ENCODE data around the gene PKP1.

The PKP1 gene

GRCh38 chr1:201316556-201316955 lies 33.2 kb downstream of the PKP1 start:
- H3K27me3 ChIP-seq: no peaks in the 10 kb centered on the region
- no peak for TF ChIP-seq CTCF (IDR thresholded peaks at IDR 0.05; ENCODE audit: low read depth, low read length)
- no peak for DNase-seq
- peaks cover 19% of the 10 kb centered on the region for H3K4me1 ChIP-seq
- H3K36me3 ChIP-seq: no peaks in the 10 kb centered on the region
- H3K9me3 ChIP-seq: no peaks in the 10 kb centered on the region
- H3K4me3 ChIP-seq (ENCODE audit: low read depth, low read length): no peak overlapping the region

GRCh38 chr1:201317551-201317950 lies 34.2 kb downstream of the PKP1 start:
- no peak for DNase-seq
- Histone ChIP-seq H3K4me3 (ENCODE audit: low read depth, low read length) (no peak overlapping the region), H3K4me1 (peaks cover 23% of the 10 kb centered on the region), H3K27me3 (no peaks in the 10 kb centered on the region), H3K36me3 (no peaks in the 10 kb centered on the region), H3K9me3 (no peaks in the 10 kb centered on the region)
- no peak for TF ChIP-seq CTCF (IDR thresholded peaks at IDR 0.05; ENCODE audit: low read depth, low read length)

- no peak for DNase-seq
- Histone ChIP-seq H3K4me1 (peaks cover 23% of the 10 kb centered on the region), H3K4me3 (ENCODE audit: low read depth, low read length) (no peak overlapping the region), H3K36me3 (no peaks in the 10 kb centered on the region), H3K27me3 (no peaks in the 10 kb centered on the region), H3K9me3 (no peaks in the 10 kb centered on the region)
- no peak for TF ChIP-seq CTCF (IDR thresholded peaks at IDR 0.05; ENCODE audit: low read depth, low read length)
These were observed 35.4 kb downstream of the PKP1 start for GRCh38 chr1:201318504-201319340.

- no peak overlapping the region for H3K4me3 ChIP-seq (ENCODE audit: low read depth, low read length)
- DNase-seq: no peak
- TF ChIP-seq CTCF (IDR thresholded peaks at IDR 0.05; ENCODE audit: low read depth, low read length): no peak
- peaks cover 23% of the 10 kb centered on the region for H3K4me1 ChIP-seq
- no peaks in the 10 kb centered on the region for H3K27me3 ChIP-seq
- no peaks in the 10 kb centered on the region for H3K36me3 ChIP-seq
- H3K9me3 ChIP-seq: no peaks in the 10 kb centered on the region
These were observed 36.3 kb downstream of the PKP1 start for GRCh38 chr1:201319631-201320030.

GRCh38 chr1:201320168-201320788 lies 37.0 kb downstream of the PKP1 start:
- Histone ChIP-seq H3K9me3 (no peaks in the 10 kb centered on the region), H3K27me3 (no peaks in the 10 kb centered on the region), H3K36me3 (no peaks in the 10 kb centered on the region), H3K4me3 (ENCODE audit: low read depth, low read length) (no peak overlapping the region), H3K4me1 (peaks cover 23% of the 10 kb centered on the region)
- TF ChIP-seq CTCF (IDR thresholded peaks at IDR 0.05; ENCODE audit: low read depth, low read length): no peak
- peak; percentile 72 for DNase-seq

- no peaks in the 10 kb centered on the region for H3K9me3 ChIP-seq
- DNase-seq: no peak
- H3K4me3 ChIP-seq (ENCODE audit: low read depth, low read length): no peak overlapping the region
- H3K4me1 ChIP-seq: peaks cover 23% of the 10 kb centered on the region
- no peak for TF ChIP-seq CTCF (IDR thresholded peaks at IDR 0.05; ENCODE audit: low read depth, low read length)
- no peaks in the 10 kb centered on the region for H3K36me3 ChIP-seq
- H3K27me3 ChIP-seq: no peaks in the 10 kb centered on the region
These were observed 38.6 kb downstream of the PKP1 start for GRCh38 chr1:201321826-201322390.
